T-cell (primary cell): ENCODE results near the gene FHOD3. TPM values are rescaled to one million over a fixed set of nuclear protein-coding genes. Genes with fewer than 3 reads are reported as not detected.

Experiments
- ATAC-seq, 4 experiments: fragments of 200-7000 bp in 3 of 4; fragments of 150-1000 bp in 1 of 4; cut with Tn5 transposase; replicated peaks in 1 of 4; 1 replicate in 3 of 4; 2 replicates in 1 of 4; pipeline ENCODE4 v1.10.0; 2021; ENCODE audit warnings: moderate library complexity in 3 of 4, mild to moderate bottlenecking in 2 of 4, moderate number of reproducible peaks in 1 of 4
- CTCF ChIA-PET, 2 donors: fragments of 300-600 bp; sonication (Branson Sonifier 250); formaldehyde crosslinking; loops; one replicate each; lab custom pipeline; 2022; ENCODE audit warnings: antibody characterized with exemption in 2 of 2; lab: Charles Lee
- POLR2A ChIA-PET, 2 donors: fragments of 300-600 bp; sonication (Branson Sonifier 250); formaldehyde crosslinking; loops; one replicate each; lab custom pipeline; 2022; ENCODE audit warnings: antibody characterized with exemption in 2 of 2; lab: Charles Lee
- DNase-seq, 35 experiments: peaks; one replicate each; pipeline versions ENCODE4 v3.0.0 to v3.0.0-alpha.2; 2013 to 2023
- H3K27ac ChIP-seq: one replicate; pipeline ENCODE4 v1.5.1; 2013; ENCODE audit warnings: low read length
- H3K27me3 ChIP-seq, 2 experiments: replicated peaks in 1 of 2; 1 replicate in 1 of 2; 2 replicates in 1 of 2; pipeline versions ENCODE4 v1.6.1 to v1.7.0; 2013; ENCODE audit warnings: low read length in 1 of 2, mixed read lengths in 1 of 2; ENCODE audit not compliant: control insufficient read depth in 2 of 2, insufficient read depth in 2 of 2; ENCODE audit errors: extremely low read depth in 1 of 2
- H3K36me3 ChIP-seq, 2 donors: 1 replicate in 1 of 2; 2 replicates in 1 of 2; pipeline versions ENCODE4 v1.6.1 to v1.7.0; 2013; ENCODE audit warnings: low read length in 1 of 2; ENCODE audit not compliant: control insufficient read depth in 2 of 2, insufficient read depth in 1 of 2; ENCODE audit errors: extremely low read depth in 1 of 2
- H3K4me1 ChIP-seq, 2 experiments: 1 replicate in 1 of 2; 2 replicates in 1 of 2; pipeline versions ENCODE4 v1.6.1 to v1.7.0; 2013; ENCODE audit warnings: low read length in 2 of 2, mixed read lengths in 1 of 2; ENCODE audit not compliant: insufficient read depth in 2 of 2, control insufficient read depth in 1 of 2; ENCODE audit errors: extremely low read depth in 1 of 2
- H3K4me3 ChIP-seq, 2 donors: 1 replicate in 1 of 2; 2 replicates in 1 of 2; pipeline versions ENCODE4 v1.5.1 to v1.7.0; 2013; ENCODE audit warnings: mild to moderate bottlenecking in 2 of 2, low read length in 1 of 2, moderate library complexity in 1 of 2; ENCODE audit not compliant: control insufficient read depth in 1 of 2; ENCODE audit errors: extremely low read depth in 1 of 2
- H3K9me3 ChIP-seq: 2 replicates; pipeline ENCODE4 v1.7.0; 2013
- H3K27ac Mint-ChIP-seq, 2 donors: one replicate each; pipeline ENCODE4 v1.8.0; 2020 to 2021; ENCODE audit warnings: mild to moderate bottlenecking in 2 of 2, mixed read lengths in 2 of 2
- H3K27me3 Mint-ChIP-seq, 2 donors: one replicate each; pipeline ENCODE4 v1.8.0; 2021 to 2022; ENCODE audit warnings: mixed read lengths in 2 of 2
- H3K36me3 Mint-ChIP-seq: one replicate; pipeline ENCODE4 v1.8.0; 2021; ENCODE audit warnings: mixed read lengths
- H3K4me1 Mint-ChIP-seq, 3 donors: one replicate each; pipeline ENCODE4 v1.8.0; 2020 to 2022; ENCODE audit warnings: mixed read lengths in 3 of 3, mild to moderate bottlenecking in 1 of 3
- H3K4me3 Mint-ChIP-seq, 3 donors: one replicate each; pipeline ENCODE4 v1.8.0; 2020 to 2022; ENCODE audit warnings: mild to moderate bottlenecking in 3 of 3, mixed read lengths in 3 of 3, moderate library complexity in 3 of 3
- H3K9me3 Mint-ChIP-seq, 3 donors: one replicate each; pipeline ENCODE4 v1.8.0; 2020 to 2022; ENCODE audit warnings: mixed read lengths in 3 of 3
- WGBS: methylation state at CpG from one replicate; pipeline ENCODE4 v1.1.5; 2013; ENCODE audit warnings: missing lambda C conversion rate; ENCODE audit not compliant: insufficient coverage; 5-methylcytosine and 5-hydroxymethylcytosine counted together
- total RNA-seq, 35 experiments: library from RNA in 6 of 35; stranded (reverse) in 6 of 35; fragments of 120-200 nt in 1 of 35; gene quantifications; one replicate each; pipeline versions ENCODE4 v1.2.1 to v1.2.4 and lab custom pipeline; 2013 to 2026

Gene FHOD3
- total RNA-seq, 5 donors from 2014 or later (not counting 1 experiment from before 2014, with no cell fraction given): 0.06 TPM; not detected in 4

DNA sequence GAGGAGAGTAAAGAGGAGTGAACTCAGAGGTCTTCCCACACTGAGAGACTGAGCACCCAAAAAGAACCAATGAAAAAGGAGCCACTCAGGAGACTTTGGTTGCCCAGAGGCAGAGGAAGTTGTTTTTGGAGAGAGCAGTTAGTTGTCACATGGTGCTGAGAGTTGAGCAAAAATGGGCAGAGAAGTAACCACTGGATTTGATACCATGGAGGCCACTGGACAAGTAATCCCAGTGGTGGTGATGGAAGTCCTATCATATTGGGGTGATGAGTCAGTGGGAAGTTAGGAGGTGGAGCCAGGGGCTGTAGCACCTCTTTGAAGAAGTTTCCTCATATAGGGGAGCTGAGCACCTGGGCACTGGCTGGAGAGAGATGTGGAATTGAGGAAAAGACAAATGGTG is 295.5 kb downstream of the FHOD3 start:
- no peak for ATAC-seq
- no peaks in the 10 kb centered on the region for H3K36me3 ChIP-seq
- H3K27me3 Mint-ChIP-seq: no peaks in the 10 kb centered on the region
- H3K27me3 ChIP-seq: peaks cover 0 to 2% of the 10 kb centered on the region in 2 experiments
- no peaks in the 10 kb centered on the region for H3K9me3 ChIP-seq
- H3K4me3 ChIP-seq: no peak overlapping the region
- POLR2A ChIA-PET: no interaction called here
- H3K27ac Mint-ChIP-seq: no peak overlapping the region
- H3K4me1 ChIP-seq: no peaks in the 10 kb centered on the region
- no peaks in the 10 kb centered on the region for H3K36me3 Mint-ChIP-seq
- no peaks in the 10 kb centered on the region for H3K9me3 Mint-ChIP-seq
- DNase-seq: no peak
- H3K27ac ChIP-seq: no peak overlapping the region
- CTCF ChIA-PET: no interaction called here
- no peaks in the 10 kb centered on the region for H3K4me1 Mint-ChIP-seq
- no peak overlapping the region for H3K4me3 Mint-ChIP-seq

DNA sequence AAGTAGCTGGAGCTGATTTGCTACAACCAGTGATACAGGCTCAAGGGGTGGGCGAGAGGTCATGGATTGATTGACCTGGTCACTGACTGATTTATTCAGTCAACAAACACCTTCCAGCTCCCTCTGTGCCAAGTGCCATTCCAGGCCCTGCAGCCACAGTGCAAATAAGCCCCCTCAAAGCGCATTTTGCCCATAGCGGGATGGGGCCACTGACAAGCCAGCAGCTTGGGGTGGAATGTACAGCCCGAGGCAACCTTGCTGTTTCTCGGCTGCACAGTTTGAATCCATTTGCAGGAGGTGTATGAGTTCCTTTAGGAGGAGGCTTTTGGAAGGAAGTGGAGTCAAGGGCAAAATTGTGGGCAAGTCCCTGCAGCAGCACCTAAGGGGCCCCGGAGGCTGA is 296.1 kb downstream of the FHOD3 start:
- ChIA-PET CTCF (no interaction called here), POLR2A (no interaction called here)
- H3K4me1 Mint-ChIP-seq: no peaks in the 10 kb centered on the region
- H3K4me1 ChIP-seq: no peaks in the 10 kb centered on the region
- H3K9me3 Mint-ChIP-seq: no peaks in the 10 kb centered on the region
- H3K4me3 Mint-ChIP-seq: no peak overlapping the region
- peaks cover 0 to 2% of the 10 kb centered on the region in 2 experiments for H3K27me3 ChIP-seq
- H3K9me3 ChIP-seq: no peaks in the 10 kb centered on the region
- 92% methylated on average over 6 of the region's 6 CpGs for WGBS
- no peaks in the 10 kb centered on the region for H3K36me3 Mint-ChIP-seq
- H3K36me3 ChIP-seq: no peaks in the 10 kb centered on the region
- no peak overlapping the region for H3K27ac ChIP-seq
- H3K27me3 Mint-ChIP-seq: no peaks in the 10 kb centered on the region
- H3K27ac Mint-ChIP-seq: no peak overlapping the region
- no peak for ATAC-seq
- H3K4me3 ChIP-seq: no peak overlapping the region
- no peak for DNase-seq

DNA sequence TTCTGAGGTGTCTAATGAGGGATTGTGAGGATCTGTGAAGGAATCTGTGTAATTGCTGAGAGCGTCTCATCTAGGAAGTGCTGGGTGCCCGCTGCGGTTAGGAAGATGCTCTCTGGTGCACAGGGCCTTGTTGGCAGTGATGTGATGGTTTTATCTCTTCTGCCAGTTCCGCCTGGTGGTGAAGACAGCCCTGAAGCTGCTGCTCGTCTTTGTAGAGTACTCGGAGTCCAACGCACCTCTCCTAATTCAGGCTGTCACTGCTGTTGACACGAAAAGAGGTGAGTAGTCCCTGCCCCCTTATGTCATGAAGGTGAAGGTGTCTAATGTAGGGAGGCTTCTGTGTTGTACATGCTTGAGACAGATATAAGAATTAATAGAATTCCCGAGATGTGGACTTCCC is 297.1 kb downstream of the FHOD3 start:
- ChIA-PET POLR2A (no interaction called here), CTCF (no interaction called here)
- Histone ChIP-seq H3K27ac (no peak overlapping the region), H3K4me3 (no peak overlapping the region), H3K4me1 (no peaks in the 10 kb centered on the region), H3K9me3 (no peaks in the 10 kb centered on the region), H3K27me3 (peaks cover 0 to 2% of the 10 kb centered on the region in 2 experiments), H3K36me3 (no peaks in the 10 kb centered on the region)
- 81% methylated on average over 5 of the region's 9 CpGs for WGBS
- H3K4me3 Mint-ChIP-seq: no peak overlapping the region
- no peaks in the 10 kb centered on the region for H3K9me3 Mint-ChIP-seq
- no peaks in the 10 kb centered on the region for H3K27me3 Mint-ChIP-seq
- DNase-seq (no peak), ATAC-seq (no peak)
- no peak overlapping the region for H3K27ac Mint-ChIP-seq
- no peaks in the 10 kb centered on the region for H3K4me1 Mint-ChIP-seq
- H3K36me3 Mint-ChIP-seq: no peaks in the 10 kb centered on the region

DNA sequence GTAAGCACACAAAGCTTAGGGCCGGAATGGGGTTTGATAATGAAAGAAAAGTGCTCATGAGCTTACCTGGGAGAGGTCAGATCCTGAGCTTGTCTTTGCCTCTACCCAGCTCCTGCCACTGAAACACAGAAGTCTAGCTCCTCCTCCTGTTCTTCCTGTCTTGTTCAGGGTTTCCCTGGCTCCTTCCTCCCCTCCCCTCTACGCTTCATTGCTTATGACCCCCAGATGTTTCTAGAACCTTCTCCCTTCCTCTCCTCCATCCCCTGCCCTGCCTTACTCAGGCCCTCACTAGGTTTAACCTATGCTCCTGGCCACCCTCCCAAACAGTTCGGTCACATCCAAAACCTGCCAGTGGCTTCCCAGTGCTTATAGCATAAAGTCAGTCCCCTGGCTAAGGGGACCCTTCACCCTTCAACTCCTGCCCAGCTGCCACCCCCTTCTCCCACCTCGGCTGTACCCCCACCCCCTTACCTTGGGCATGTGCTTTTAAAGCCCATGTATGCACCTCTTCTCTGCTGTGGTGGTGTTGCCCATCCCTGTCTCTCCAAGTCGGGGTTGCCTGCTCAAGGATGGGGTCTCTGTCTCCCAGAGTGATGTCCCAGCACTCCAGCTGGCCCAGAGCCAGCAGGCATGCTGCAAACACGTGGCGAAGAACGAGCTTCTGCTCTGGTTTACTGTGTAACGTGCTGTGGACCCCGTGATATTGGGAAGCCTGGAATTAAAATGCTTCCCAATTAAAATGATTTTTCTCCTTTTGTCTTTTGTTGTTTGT is 297.7 kb downstream of the FHOD3 start:
- ATAC-seq (no peak), DNase-seq (no peak)
- Histone ChIP-seq H3K27ac (no peak overlapping the region), H3K36me3 (no peaks in the 10 kb centered on the region), H3K27me3 (peaks cover 0 to 2% of the 10 kb centered on the region in 2 experiments), H3K9me3 (no peaks in the 10 kb centered on the region), H3K4me1 (no peaks in the 10 kb centered on the region), H3K4me3 (no peak overlapping the region)
- Mint-ChIP-seq H3K9me3 (no peaks in the 10 kb centered on the region), H3K27ac (no peak overlapping the region), H3K4me3 (no peak overlapping the region), H3K27me3 (no peaks in the 10 kb centered on the region), H3K4me1 (no peaks in the 10 kb centered on the region), H3K36me3 (no peaks in the 10 kb centered on the region)
- CTCF ChIA-PET: no interaction called here
- WGBS: 67% methylated on average over 9 of the region's 10 CpGs
- POLR2A ChIA-PET: no interaction called here

DNA sequence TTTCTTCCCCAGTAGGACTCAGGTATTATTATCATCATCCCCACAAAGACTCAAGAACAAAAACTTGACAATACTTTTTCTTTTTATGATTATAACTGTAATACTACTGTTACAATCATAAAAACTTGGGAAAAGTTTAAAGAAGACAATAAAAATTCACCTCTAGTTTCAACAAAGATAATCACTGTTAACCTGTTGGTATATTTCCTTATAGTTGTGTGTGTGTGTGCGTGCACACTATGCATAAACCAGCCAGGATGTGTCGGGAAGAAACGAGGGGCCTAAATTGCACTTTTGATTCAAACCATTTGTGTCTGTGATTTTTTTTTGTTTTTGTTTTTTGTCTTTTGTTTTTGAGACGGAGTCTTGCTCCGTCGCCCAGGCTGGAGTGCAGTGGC is 298.3 kb downstream of the FHOD3 start:
- H3K4me3 ChIP-seq: no peak overlapping the region
- Mint-ChIP-seq H3K4me1 (no peaks in the 10 kb centered on the region), H3K36me3 (no peaks in the 10 kb centered on the region), H3K4me3 (no peak overlapping the region), H3K27me3 (no peaks in the 10 kb centered on the region), H3K27ac (no peak overlapping the region), H3K9me3 (no peaks in the 10 kb centered on the region)
- ATAC-seq: no peak
- POLR2A ChIA-PET: no interaction called here
- peaks cover 0 to 2% of the 10 kb centered on the region in 2 experiments for H3K27me3 ChIP-seq
- no peaks in the 10 kb centered on the region for H3K4me1 ChIP-seq
- WGBS: no CpG with 5 or more reads among the region's 6 CpGs
- CTCF ChIA-PET: interaction anchor here in 1 of 2 donors (0.6 kb wide), 1 partner anchor 531 kb away, joined by 3 read pairs; no protein-coding TSS in a partner anchor
- DNase-seq: no peak
- H3K36me3 ChIP-seq: no peaks in the 10 kb centered on the region
- H3K27ac ChIP-seq: no peak overlapping the region
- H3K9me3 ChIP-seq: no peaks in the 10 kb centered on the region

DNA sequence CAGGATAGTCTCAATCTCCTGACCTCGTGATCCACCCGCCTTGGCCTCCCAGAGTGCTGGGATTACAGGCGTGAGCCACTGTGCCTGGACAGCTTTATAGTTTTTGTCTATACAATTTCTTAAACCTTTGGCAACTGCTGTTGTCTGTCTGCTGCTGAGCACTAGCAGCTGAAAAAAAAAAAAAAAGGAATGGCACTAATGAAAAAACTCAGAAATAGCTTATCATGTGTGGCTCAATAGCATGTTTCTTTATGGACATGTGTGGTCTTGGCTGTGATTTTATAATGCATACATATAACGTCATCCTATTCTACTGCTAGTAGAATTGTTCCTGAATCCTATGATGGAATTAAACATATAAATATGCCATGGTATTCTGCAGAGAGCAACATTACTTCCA is 300.1 kb downstream of the FHOD3 start:
- H3K36me3 ChIP-seq: no peaks in the 10 kb centered on the region
- Mint-ChIP-seq H3K36me3 (no peaks in the 10 kb centered on the region), H3K4me1 (no peaks in the 10 kb centered on the region), H3K4me3 (no peak overlapping the region), H3K27me3 (no peaks in the 10 kb centered on the region), H3K27ac (no peak overlapping the region), H3K9me3 (no peaks in the 10 kb centered on the region)
- DNase-seq: no peak
- no peaks in the 10 kb centered on the region for H3K9me3 ChIP-seq
- CTCF ChIA-PET: interaction anchor here in 1 of 2 donors (0.6 kb wide), 1 partner anchor 30 kb away, joined by 3 read pairs; no protein-coding TSS in a partner anchor
- 82% methylated on average over 2 of the region's 4 CpGs for WGBS
- POLR2A ChIA-PET: no interaction called here
- no peak overlapping the region for H3K4me3 ChIP-seq
- H3K4me1 ChIP-seq: no peaks in the 10 kb centered on the region
- H3K27me3 ChIP-seq: peaks cover 0 to 2% of the 10 kb centered on the region in 2 experiments
- no peak overlapping the region for H3K27ac ChIP-seq
- no peak for ATAC-seq
